Eye (tissue), 1 donor: ENCODE measurements around the gene CCL21.

Experiments
- DNase-seq: peaks from one replicate; pipeline ENCODE4 v3.0.0-alpha.2; 2015

Gene CCL21

GRCh38 chr9:34665381-34666250 lies 44.3 kb downstream of the CCL21 start:
- DNase-seq: peak; percentile 98

- no peak for DNase-seq
These were observed 44.9 kb downstream of the CCL21 start for GRCh38 chr9:34665067-34665380.

GRCh38 chr9:34664281-34665066 lies 45.5 kb downstream of the CCL21 start:
- DNase-seq: peak; percentile 89

GRCh38 chr9:34663303-34663605 lies 46.7 kb downstream of the CCL21 start:
- DNase-seq: no peak

GRCh38 chr9:34662526-34663302 lies 47.2 kb downstream of the CCL21 start, which contains the start of gene CCL27:
Gene CCL27 (minus strand): TSS chr9:34662657. CDS start chr9:34662633, 24 bp downstream.
- DNase-seq: no peak

- DNase-seq: no peak
These were observed 50.2 kb downstream of the CCL21 start for GRCh38 chr9:34659592-34660253.
